ENCODE data around the gene CARMIL1. TPM values are rescaled to one million over a fixed set of nuclear protein-coding genes. Genes with fewer than 3 reads are reported as not detected.
"Not testable (repeated sequence)": the region's sequence is repeated elsewhere in the genome, so short reads cannot be mapped to it uniquely, and the experiment has no call there.

Gene CARMIL1
- total RNA-seq, 2 donors from 2014 or later, result 3.8 to 7.6 TPM

GRCh38 chr6:25555188-25555587, 276.0 kb downstream of the CARMIL1 start:
- H3K36me3 Mint-ChIP-seq (ENCODE audit: low read depth), result no peaks in the 10 kb centered on the region
- no peak for ATAC-seq (replicated peaks)
- peaks cover 4% of the 10 kb centered on the region for H3K4me1 Mint-ChIP-seq
- H3K9me3 Mint-ChIP-seq, result no peaks in the 10 kb centered on the region
- peaks cover 5% of the 10 kb centered on the region for H3K27me3 Mint-ChIP-seq
- H3K27ac Mint-ChIP-seq, result no peak overlapping the region
- H3K4me3 Mint-ChIP-seq, result no peak overlapping the region

DNA sequence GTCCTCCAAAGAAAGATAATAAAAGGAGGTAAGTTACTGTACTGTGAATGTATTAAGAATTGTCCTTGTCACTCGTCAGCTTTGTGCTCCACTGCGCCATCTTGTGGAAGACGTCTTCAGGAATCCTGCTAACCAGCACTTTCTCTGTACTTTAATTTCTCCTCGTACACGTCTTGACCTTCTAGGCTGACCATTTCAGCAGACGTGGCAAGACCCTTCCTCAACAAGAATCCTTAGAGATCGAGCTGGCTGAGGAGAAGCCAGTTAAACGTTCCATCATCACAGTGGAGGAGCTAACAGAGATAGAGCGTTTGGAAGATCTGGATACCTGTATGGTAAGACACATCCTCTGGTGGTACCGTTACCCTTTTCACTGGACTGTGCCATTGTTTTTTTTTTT, 277.3 kb downstream of the CARMIL1 start:
- no peaks in the 10 kb centered on the region for H3K9me3 Mint-ChIP-seq
- no peaks in the 10 kb centered on the region for H3K36me3 Mint-ChIP-seq (ENCODE audit: low read depth)
- H3K27ac Mint-ChIP-seq, result no peak overlapping the region
- H3K27me3 Mint-ChIP-seq, result peaks cover 5% of the 10 kb centered on the region
- peaks cover 4% of the 10 kb centered on the region for H3K4me1 Mint-ChIP-seq
- peak; percentile 65 for ATAC-seq (replicated peaks)
- H3K4me3 Mint-ChIP-seq, result no peak overlapping the region

DNA sequence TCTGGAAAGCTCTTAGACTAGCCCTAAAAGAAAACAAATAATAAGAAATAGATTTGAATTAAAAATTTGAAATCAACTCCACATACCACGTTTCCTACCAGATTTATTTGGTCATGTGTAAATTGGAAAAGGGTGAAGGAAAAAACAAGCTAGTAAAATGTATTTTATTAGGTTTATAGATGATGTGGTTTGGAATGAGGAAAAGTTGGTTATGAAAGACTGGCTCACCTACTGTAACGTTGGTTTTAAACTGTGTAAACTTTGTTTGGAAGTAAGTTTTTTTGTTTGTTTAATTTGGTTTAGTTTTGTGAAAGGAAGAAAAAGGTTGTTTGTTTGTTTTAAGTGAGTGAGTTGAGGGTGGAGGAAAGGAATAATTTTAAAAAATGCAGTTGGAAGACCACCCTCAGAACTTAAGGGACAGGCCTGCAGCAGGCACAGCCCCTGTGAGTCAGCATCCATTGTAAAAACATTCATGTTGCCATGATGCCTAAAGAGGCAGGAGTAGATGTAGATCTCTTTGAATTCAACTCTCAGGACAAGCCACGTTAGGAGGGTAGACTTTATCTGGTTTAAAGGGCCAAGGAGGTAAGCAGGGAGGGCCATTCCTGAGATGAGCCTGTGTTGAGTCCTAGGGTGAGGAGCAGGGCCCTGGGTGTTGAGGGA, 279.1 kb downstream of the CARMIL1 start:
- H3K9me3 Mint-ChIP-seq, result no peaks in the 10 kb centered on the region
- H3K4me1 Mint-ChIP-seq, result peaks cover 4% of the 10 kb centered on the region
- H3K27me3 Mint-ChIP-seq, result peaks cover 5% of the 10 kb centered on the region
- H3K27ac Mint-ChIP-seq, result peak overlapping the region; percentile 77
- H3K4me3 Mint-ChIP-seq, result no peak overlapping the region
- no peak for ATAC-seq (replicated peaks)
- H3K36me3 Mint-ChIP-seq (ENCODE audit: low read depth), result no peaks in the 10 kb centered on the region

DNA sequence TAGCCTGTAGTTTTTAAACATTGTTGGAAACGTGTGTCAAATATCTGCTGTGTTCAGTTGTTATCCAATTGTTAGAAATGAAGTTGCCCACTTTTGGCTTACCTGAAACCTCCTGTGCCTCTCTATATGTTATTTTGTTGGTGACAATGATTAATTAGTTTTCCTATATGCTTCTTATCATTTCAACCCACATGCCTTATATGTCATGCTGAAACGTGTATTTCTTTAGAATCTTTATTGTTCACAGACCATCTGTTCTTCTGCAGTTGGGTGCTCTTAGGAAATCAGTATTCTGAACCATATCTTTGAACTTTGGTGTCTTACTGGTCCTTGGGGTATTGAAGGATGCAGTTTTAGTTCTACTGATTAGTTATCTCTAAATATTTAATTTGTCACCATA, 281.7 kb downstream of the CARMIL1 start:
- H3K36me3 Mint-ChIP-seq (ENCODE audit: low read depth), result no peaks in the 10 kb centered on the region
- no peak for ATAC-seq (replicated peaks)
- H3K9me3 Mint-ChIP-seq, result no peaks in the 10 kb centered on the region

GRCh38 chr6:25564943-25565342, 285.8 kb downstream of the CARMIL1 start:
- H3K27ac Mint-ChIP-seq, result no peak overlapping the region
- ATAC-seq (replicated peaks), result no peak
- H3K4me3 Mint-ChIP-seq, result no peak overlapping the region
- H3K9me3 Mint-ChIP-seq, result no peaks in the 10 kb centered on the region
- no peaks in the 10 kb centered on the region for H3K27me3 Mint-ChIP-seq
- no peaks in the 10 kb centered on the region for H3K36me3 Mint-ChIP-seq (ENCODE audit: low read depth)
- H3K4me1 Mint-ChIP-seq, result no peaks in the 10 kb centered on the region

More for the DNA sequence above, 281.7 kb downstream of the CARMIL1 start:
- Mint-ChIP-seq H3K27ac (no peak overlapping the region), H3K4me3 (no peak overlapping the region), H3K4me1 (peaks cover 4% of the 10 kb centered on the region), H3K27me3 (peaks cover 5% of the 10 kb centered on the region)

DNA sequence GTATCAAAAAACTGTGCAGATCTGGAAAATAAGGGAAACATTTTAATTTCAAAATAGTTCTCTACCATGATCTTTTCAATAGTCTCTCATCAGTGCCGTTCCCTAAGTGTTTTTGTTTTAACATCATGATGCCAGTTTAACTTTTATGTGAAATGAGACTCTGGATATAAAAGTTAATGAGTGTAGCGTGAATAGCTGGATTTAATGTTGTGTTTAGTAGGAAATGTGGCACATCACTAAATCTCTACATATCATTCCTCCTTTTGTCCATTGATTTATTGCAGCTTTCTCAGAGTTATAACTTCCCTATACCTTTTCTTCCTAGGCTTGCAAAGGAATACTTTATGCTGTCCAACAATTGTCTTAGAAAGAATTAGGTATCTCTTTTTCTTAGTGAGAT, 291.4 kb downstream of the CARMIL1 start:
- H3K27ac Mint-ChIP-seq, result no peak overlapping the region
- no peaks in the 10 kb centered on the region for H3K36me3 Mint-ChIP-seq (ENCODE audit: low read depth)
- H3K4me3 Mint-ChIP-seq, result no peak overlapping the region
- no peaks in the 10 kb centered on the region for H3K4me1 Mint-ChIP-seq
- no peak for ATAC-seq (replicated peaks)
- H3K27me3 Mint-ChIP-seq, result no peaks in the 10 kb centered on the region
- H3K9me3 Mint-ChIP-seq, result no peaks in the 10 kb centered on the region

DNA sequence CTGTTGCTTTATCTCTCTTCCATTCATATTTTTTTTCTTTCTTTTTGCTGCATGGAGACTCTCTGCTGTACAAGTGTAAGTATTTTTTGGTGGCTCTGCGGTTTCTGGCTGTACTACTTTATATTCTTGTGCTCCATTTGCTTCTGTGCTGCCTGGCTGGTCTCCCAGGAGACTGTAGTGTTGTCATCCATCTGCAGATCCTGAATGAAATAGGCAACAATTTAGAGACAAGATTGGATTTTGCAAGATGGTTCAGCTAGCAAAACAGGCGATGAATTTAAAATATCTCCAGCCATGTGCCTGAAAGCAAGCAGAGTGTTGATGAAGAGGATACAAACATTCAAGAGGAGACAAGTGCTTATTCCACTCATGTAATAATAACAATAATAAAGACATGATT, 297.7 kb downstream of the CARMIL1 start:
- Mint-ChIP-seq H3K9me3 (no peaks in the 10 kb centered on the region), H3K36me3 (ENCODE audit: low read depth) (no peaks in the 10 kb centered on the region)

DNA sequence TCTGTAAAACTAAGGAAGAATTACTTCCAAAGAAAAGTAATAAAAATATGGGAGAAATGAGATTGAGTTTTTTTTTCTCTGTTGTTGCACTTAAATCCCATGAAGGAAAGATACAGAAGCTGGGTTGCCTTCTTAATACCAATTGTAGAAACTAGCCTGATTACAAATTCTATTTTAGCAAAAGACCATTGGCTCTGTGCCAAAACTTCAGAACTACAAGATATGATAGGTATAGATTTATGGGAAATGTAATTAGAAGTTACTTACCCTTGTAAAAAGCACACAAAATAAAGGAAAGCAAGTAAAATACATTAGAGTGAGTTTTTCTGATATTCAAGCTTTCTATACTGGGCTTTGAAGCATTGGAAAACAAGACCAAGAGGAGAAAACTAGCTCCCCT, 299.4 kb downstream of the CARMIL1 start:
- Mint-ChIP-seq H3K27me3 (no peaks in the 10 kb centered on the region), H3K9me3 (no peaks in the 10 kb centered on the region), H3K27ac (no peak overlapping the region), H3K4me3 (no peak overlapping the region), H3K36me3 (ENCODE audit: low read depth) (no peaks in the 10 kb centered on the region), H3K4me1 (peaks cover 6% of the 10 kb centered on the region)
- no peak for ATAC-seq (replicated peaks)

More for the DNA sequence above, 297.7 kb downstream of the CARMIL1 start:
- peaks cover 6% of the 10 kb centered on the region for H3K4me1 Mint-ChIP-seq
- H3K27me3 Mint-ChIP-seq, result no peaks in the 10 kb centered on the region
- ATAC-seq (replicated peaks), result no peak
- H3K27ac Mint-ChIP-seq, result no peak overlapping the region
- H3K4me3 Mint-ChIP-seq, result no peak overlapping the region

DNA sequence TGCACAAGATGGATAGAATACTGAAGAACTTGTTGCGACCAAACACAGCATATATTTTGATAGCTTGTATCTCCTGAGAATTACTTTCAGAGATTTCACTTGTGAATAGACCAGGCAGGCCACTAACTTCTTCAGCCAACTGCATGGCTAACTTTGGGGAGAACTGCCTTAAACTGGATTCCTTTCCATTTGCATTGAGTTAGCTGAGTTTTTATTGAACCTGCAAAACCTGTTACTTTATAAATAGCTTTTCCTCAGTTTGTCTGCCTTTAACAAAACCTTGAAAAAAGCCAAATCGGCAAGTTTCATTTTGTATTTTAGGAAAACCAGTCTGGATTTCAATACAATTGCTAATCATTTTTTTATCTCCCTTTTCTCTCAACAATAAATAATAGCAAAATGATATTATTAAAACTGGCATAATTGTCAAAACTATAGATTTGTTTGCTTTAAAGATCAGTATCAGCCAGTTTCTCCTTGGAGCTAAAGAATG, 300.3 kb downstream of the CARMIL1 start:
- Mint-ChIP-seq H3K4me1 (peaks cover 6% of the 10 kb centered on the region), H3K36me3 (ENCODE audit: low read depth) (no peaks in the 10 kb centered on the region), H3K9me3 (no peaks in the 10 kb centered on the region), H3K27ac (peak overlapping the region; percentile 65), H3K27me3 (no peaks in the 10 kb centered on the region), H3K4me3 (peak overlapping the region; percentile 52)
- no peak for ATAC-seq (replicated peaks)

DNA sequence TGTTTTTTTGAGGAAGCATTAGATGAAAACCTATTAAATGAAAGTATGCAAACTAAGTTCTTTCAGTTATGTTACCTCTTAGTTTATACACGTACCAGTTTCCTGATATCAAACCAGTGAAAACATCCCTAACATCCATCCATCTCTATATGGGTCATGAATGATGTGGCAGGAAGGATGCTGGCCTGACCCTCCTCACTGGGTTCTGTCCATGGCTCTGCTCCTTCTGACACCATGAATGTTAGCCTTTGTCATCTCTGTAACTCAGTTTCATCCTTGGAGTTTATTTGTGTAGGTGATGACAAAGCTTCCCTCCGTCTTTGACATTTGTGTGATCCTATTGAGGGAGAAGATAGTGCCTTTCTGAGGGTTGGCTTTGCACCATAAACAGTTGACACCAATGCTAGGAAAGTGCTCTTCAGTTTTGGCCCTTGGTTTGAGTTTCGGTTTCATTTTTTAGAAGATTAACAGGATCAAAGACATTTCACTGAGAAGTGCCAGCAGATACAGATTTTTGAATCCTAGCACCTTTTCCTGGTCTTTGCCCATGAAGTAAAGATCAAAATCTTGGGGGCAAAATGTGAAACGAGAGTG, 300.8 kb downstream of the CARMIL1 start:
- Mint-ChIP-seq H3K27me3 (no peaks in the 10 kb centered on the region), H3K27ac (peak overlapping the region; percentile 65), H3K36me3 (ENCODE audit: low read depth) (no peaks in the 10 kb centered on the region), H3K4me1 (peaks cover 6% of the 10 kb centered on the region), H3K4me3 (peak overlapping the region; percentile 52), H3K9me3 (no peaks in the 10 kb centered on the region)
- ATAC-seq (replicated peaks), result peak; percentile 66

DNA sequence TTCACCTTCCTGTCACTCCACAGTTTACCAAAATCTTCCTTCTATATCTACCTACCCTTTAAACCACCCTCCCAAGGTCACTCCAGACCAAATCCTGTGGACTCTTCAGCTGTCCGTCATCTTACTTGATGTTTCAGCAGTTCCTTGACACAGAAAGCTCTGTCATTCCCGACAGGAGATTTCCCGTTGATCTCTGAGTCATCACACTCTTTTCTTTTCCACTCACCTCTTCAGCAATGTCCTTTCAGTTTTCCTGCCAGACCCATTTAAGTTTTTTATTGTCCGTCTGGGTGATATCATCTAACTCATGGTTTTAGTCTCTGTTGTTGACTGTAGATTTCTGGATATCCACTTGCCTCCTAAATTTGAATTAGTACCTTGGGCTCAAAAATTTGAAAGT, 302.9 kb downstream of the CARMIL1 start:
- H3K4me1 Mint-ChIP-seq, result peaks cover 6% of the 10 kb centered on the region
- no peak overlapping the region for H3K4me3 Mint-ChIP-seq
- no peaks in the 10 kb centered on the region for H3K36me3 Mint-ChIP-seq (ENCODE audit: low read depth)
- ATAC-seq (replicated peaks), result no peak
- H3K27ac Mint-ChIP-seq, result peak overlapping the region; percentile 1
- no peaks in the 10 kb centered on the region for H3K9me3 Mint-ChIP-seq
- H3K27me3 Mint-ChIP-seq, result no peaks in the 10 kb centered on the region

- Mint-ChIP-seq H3K27ac (no peak overlapping the region), H3K27me3 (no peaks in the 10 kb centered on the region), H3K9me3 (no peaks in the 10 kb centered on the region), H3K4me3 (no peak overlapping the region), H3K4me1 (peaks cover 6% of the 10 kb centered on the region), H3K36me3 (ENCODE audit: low read depth) (no peaks in the 10 kb centered on the region)
- ATAC-seq (replicated peaks), result peak; percentile 29
These were observed 303.9 kb downstream of the CARMIL1 start for GRCh38 chr6:25583099-25583498.

- no peaks in the 10 kb centered on the region for H3K27me3 Mint-ChIP-seq
- ATAC-seq (replicated peaks), result no peak
- no peak overlapping the region for H3K27ac Mint-ChIP-seq
- no peaks in the 10 kb centered on the region for H3K9me3 Mint-ChIP-seq
- H3K4me1 Mint-ChIP-seq, result peaks cover 6% of the 10 kb centered on the region
- no peaks in the 10 kb centered on the region for H3K36me3 Mint-ChIP-seq (ENCODE audit: low read depth)
- no peak overlapping the region for H3K4me3 Mint-ChIP-seq
These were observed 304.7 kb downstream of the CARMIL1 start for GRCh38 chr6:25583906-25584305.

- Mint-ChIP-seq H3K4me1 (peaks cover 2% of the 10 kb centered on the region), H3K27me3 (no peaks in the 10 kb centered on the region), H3K27ac (no peak overlapping the region), H3K4me3 (no peak overlapping the region), H3K36me3 (ENCODE audit: low read depth) (no peaks in the 10 kb centered on the region), H3K9me3 (no peaks in the 10 kb centered on the region)
- ATAC-seq (replicated peaks), result no peak
These were observed 306.1 kb downstream of the CARMIL1 start for GRCh38 chr6:25585225-25585624.

DNA sequence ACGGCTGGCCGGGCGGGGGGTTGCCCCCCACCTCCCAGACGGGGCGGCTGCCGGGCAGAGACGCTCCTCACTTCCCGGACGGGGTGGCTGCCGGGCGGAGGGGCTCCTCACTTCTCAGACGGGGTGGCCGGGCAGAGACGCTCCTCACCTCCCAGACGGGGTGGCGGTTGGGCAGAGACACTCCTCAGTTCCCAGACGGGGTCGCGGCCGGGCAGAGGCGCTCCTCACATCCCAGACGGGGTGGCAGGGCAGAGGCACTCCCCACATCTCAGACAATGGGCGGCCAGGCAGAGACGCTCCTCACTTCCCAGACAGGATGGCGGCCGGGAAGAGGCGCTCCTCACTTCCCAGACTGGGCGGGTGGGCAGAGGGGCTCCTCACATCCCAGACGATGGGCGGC, 306.9 kb downstream of the CARMIL1 start:
- H3K27me3 Mint-ChIP-seq; H3K4me1 Mint-ChIP-seq; H3K36me3 Mint-ChIP-seq (ENCODE audit: low read depth); ATAC-seq (replicated peaks); H3K4me3 Mint-ChIP-seq; H3K9me3 Mint-ChIP-seq; H3K27ac Mint-ChIP-seq: not testable (repeated sequence)

Measured in activated T-helper 17 cell treated with anti-CD3 and anti-CD28 coated beads, Interleukin-2, amount 50 U/mL, for 72 hours (primary cell).